NCI-H345 treated with DMSO at 0.1 percent for 48 hours (cell line): ENCODE results near the gene PHAF1.

Experiments
- DNase-seq: peaks from one replicate; lab custom pipeline; 2025; ENCODE audit not compliant: unreplicated experiment; lab: John Stamatoyannopoulos, UW

Gene PHAF1

DNA sequence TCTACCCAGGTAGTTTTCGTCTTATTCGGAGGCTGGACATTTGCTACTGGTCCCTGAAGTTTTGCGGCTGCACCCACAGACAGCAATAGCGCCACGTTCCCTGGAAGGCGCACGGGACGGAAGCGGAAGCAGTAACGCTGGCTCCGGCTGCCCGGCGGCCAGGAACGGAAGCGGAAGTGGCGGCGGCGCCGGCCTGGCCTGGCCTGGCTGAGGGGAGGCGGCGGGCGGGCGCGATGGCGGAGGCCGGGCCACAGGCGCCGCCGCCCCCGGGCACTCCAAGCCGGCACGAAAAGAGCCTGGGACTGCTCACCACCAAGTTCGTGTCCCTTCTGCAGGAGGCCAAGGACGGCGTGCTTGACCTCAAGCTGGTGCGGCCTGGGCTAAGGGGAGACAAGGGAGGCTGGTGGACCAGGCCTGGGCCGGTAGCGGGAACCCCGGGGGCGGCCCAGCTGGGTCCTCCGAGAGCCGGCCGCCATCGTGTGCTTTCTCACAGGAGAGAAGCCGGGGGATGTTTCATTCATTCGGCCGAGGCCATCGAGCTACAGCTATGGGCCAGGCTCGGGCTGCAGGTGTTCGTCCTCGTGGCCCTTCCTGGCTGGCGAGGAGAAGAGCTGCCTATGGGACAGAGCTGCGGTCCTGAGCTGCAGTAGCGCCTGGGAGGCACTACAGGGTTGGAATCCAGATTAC is 82.4 kb downstream of the PHAF1 start, which contains the start of gene E2F4:
Gene E2F4 (plus strand): TSS at position 161 of the 687 bp plus-strand sequence. CDS start 73 bp downstream, at position 234.
- DNase-seq: peak; percentile 51

- DNase-seq: no peak
Measured at GRCh38 chr16:67192781-67193361, 83.1 kb downstream of the PHAF1 start.

GRCh38 chr16:67193536-67193935 is 83.8 kb downstream of the PHAF1 start:
- no peak for DNase-seq

GRCh38 chr16:67194260-67194659 is 84.5 kb downstream of the PHAF1 start:
- DNase-seq: no peak

GRCh38 chr16:67195676-67196075 is 85.9 kb downstream of the PHAF1 start:
- DNase-seq: no peak

GRCh38 chr16:67196881-67197280 is 87.1 kb downstream of the PHAF1 start:
- DNase-seq: no peak

- no peak for DNase-seq
Measured at GRCh38 chr16:67197704-67198103, 88.0 kb downstream of the PHAF1 start.
